Caco-2 (cell line): ENCODE measurements around the gene AP3S1. TPM values are rescaled to one million over a fixed set of nuclear protein-coding genes. Genes with fewer than 3 reads are reported as not detected.

Experiments
- BruUV-seq: library from RNA; stranded (reverse); fragments of 400-500 nt; replicated peaks from 2 replicates; lab custom pipeline; 2021; lab: Mats Ljungman, UMichigan
- CTCF ChIA-PET: fragments of 300-600 bp; sonication (Branson Sonifier 250); formaldehyde crosslinking; loops from one replicate; lab custom pipeline; 2022; ENCODE audit warnings: antibody characterized with exemption; lab: Charles Lee
- POLR2A ChIA-PET: fragments of 300-600 bp; sonication (Branson Sonifier 250); formaldehyde crosslinking; loops from one replicate; lab custom pipeline; 2022; ENCODE audit warnings: antibody characterized with exemption; lab: Charles Lee
- DNase-seq, 2 experiments: peaks; one replicate each; pipeline versions ENCODE4 v3.0.0 to v3.0.0-alpha.2; 2020 to 2022
- H3K27me3 ChIP-seq: replicated peaks from 2 replicates; pipeline ENCODE4 v1.6.0; 2011; ENCODE audit warnings: low read length; ENCODE audit not compliant: control insufficient read depth, insufficient read depth
- H3K36me3 ChIP-seq: 2 replicates; pipeline ENCODE4 v1.5.1; 2011; ENCODE audit warnings: low read length; ENCODE audit not compliant: control insufficient read depth, insufficient read depth
- H3K4me1 ChIP-seq: fragments of 250-450 bp; sonication (Bioruptor Pico); 2 replicates; pipeline ENCODE4 v1.5.1; 2020; ENCODE audit warnings: mild to moderate bottlenecking
- H3K4me3 ChIP-seq: 2 replicates; pipeline ENCODE4 v1.5.1; 2011; ENCODE audit warnings: low read depth, mild to moderate bottlenecking, control low read depth, low read length
- H3K9me3 ChIP-seq: fragments of 250-450 bp; sonication (Bioruptor Pico); 2 replicates; pipeline ENCODE4 v1.5.1; 2020; ENCODE audit warnings: mild to moderate bottlenecking, moderate library complexity
- H3K27ac Mint-ChIP-seq: one replicate; pipeline ENCODE4 v1.8.0; 2022; ENCODE audit warnings: mixed read lengths; ENCODE audit not compliant: unreplicated experiment
- H3K27me3 Mint-ChIP-seq: one replicate; pipeline ENCODE4 v1.8.0; 2022; ENCODE audit warnings: mixed read lengths; ENCODE audit not compliant: insufficient read depth, unreplicated experiment
- H3K36me3 Mint-ChIP-seq: one replicate; pipeline ENCODE4 v1.8.0; 2022; ENCODE audit warnings: mild to moderate bottlenecking, mixed read lengths; ENCODE audit not compliant: insufficient read depth, unreplicated experiment
- H3K4me1 Mint-ChIP-seq: one replicate; pipeline ENCODE4 v1.8.0; 2022; ENCODE audit warnings: low read depth, mixed read lengths; ENCODE audit not compliant: unreplicated experiment
- H3K4me3 Mint-ChIP-seq: one replicate; pipeline ENCODE4 v1.8.0; 2022; ENCODE audit warnings: mild to moderate bottlenecking, moderate library complexity, mixed read lengths; ENCODE audit not compliant: unreplicated experiment
- H3K9me3 Mint-ChIP-seq: one replicate; pipeline ENCODE4 v1.8.0; 2022; ENCODE audit warnings: mixed read lengths; ENCODE audit not compliant: unreplicated experiment
- intact Hi-C: fragments of 100-400 bp; cut with micrococcal nuclease; formaldehyde crosslinking; loops from one replicate; pipeline ENCODE4 v1.10.0; 2022; ENCODE audit not compliant: unreplicated experiment
- total RNA-seq: library from RNA; stranded (reverse); gene quantifications from 2 replicates; pipeline ENCODE4 v1.2.3, GENCODE V29; 2022
- TF ChIP-seq, protein P1 (sequence below), 2 experiments: fragments of 200-600 bp in 1 of 2; IDR thresholded peaks; 1 replicate in 1 of 2; 2 replicates in 1 of 2; pipeline versions ENCODE4 v1.5.1 to v1.8.0; 2011 to 2022; ENCODE audit warnings: antibody characterized with exemption in 1 of 2, control low read depth in 1 of 2, inconsistent platforms in 1 of 2, low read depth in 1 of 2, low read length in 1 of 2, mild to moderate bottlenecking in 1 of 2, moderate library complexity in 1 of 2; ENCODE audit not compliant: insufficient read depth in 1 of 2, severe bottlenecking in 1 of 2, unreplicated experiment in 1 of 2

AP3S1 gene
- total RNA-seq, 1 experiment from 2014 or later, result 104 TPM

GRCh38 chr5:115944501-115944900 lies 102.8 kb downstream of the AP3S1 start:
- H3K9me3 Mint-ChIP-seq, result no peaks in the 10 kb centered on the region
- no peaks in the 10 kb centered on the region for H3K27me3 Mint-ChIP-seq
- BruUV-seq, result no TSS peak
- H3K4me1 Mint-ChIP-seq, result no peaks in the 10 kb centered on the region
- H3K4me1 ChIP-seq, result no peaks in the 10 kb centered on the region
- no peak overlapping the region for H3K4me3 Mint-ChIP-seq
- TF ChIP-seq, protein P1, sequence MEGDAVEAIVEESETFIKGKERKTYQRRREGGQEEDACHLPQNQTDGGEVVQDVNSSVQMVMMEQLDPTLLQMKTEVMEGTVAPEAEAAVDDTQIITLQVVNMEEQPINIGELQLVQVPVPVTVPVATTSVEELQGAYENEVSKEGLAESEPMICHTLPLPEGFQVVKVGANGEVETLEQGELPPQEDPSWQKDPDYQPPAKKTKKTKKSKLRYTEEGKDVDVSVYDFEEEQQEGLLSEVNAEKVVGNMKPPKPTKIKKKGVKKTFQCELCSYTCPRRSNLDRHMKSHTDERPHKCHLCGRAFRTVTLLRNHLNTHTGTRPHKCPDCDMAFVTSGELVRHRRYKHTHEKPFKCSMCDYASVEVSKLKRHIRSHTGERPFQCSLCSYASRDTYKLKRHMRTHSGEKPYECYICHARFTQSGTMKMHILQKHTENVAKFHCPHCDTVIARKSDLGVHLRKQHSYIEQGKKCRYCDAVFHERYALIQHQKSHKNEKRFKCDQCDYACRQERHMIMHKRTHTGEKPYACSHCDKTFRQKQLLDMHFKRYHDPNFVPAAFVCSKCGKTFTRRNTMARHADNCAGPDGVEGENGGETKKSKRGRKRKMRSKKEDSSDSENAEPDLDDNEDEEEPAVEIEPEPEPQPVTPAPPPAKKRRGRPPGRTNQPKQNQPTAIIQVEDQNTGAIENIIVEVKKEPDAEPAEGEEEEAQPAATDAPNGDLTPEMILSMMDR (IDR thresholded peaks at IDR 0.05; ENCODE audit: insufficient read depth in 1 of 2, low read depth in 1 of 2, low read length in 1 of 2, severe bottlenecking in 1 of 2, unreplicated experiment in 1 of 2), result no peak
- CTCF ChIA-PET, result no interaction called here
- intact Hi-C loops, result no loop called here
- POLR2A ChIA-PET, result no interaction called here
- no peaks in the 10 kb centered on the region for H3K9me3 ChIP-seq
- H3K27me3 ChIP-seq, result no peaks in the 10 kb centered on the region
- no peak overlapping the region for H3K4me3 ChIP-seq
- DNase-seq, result no peak
- no peak overlapping the region for H3K27ac Mint-ChIP-seq
- H3K36me3 ChIP-seq, result no peaks in the 10 kb centered on the region
- no peaks in the 10 kb centered on the region for H3K36me3 Mint-ChIP-seq

DNA sequence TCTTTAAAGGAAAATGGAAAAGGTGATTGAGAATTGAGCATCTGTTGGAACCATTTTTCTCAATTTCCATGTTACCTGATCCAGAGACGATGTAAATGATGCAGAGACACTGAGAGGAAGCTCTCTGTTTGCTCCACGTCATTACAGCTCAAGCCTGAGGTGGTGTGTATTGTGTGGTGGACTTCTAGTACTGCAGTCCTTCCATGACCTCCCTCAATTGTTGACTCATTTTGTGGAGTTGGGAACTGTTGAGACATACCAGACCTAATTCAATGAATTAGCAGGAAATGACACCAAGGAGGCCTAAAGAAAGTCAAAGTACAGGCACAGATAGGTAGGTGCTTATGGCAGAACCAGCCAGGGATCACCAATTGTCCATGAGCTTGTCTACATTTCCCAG lies 104.9 kb downstream of the AP3S1 start:
- no peaks in the 10 kb centered on the region for H3K27me3 Mint-ChIP-seq
- DNase-seq, result no peak

DNA sequence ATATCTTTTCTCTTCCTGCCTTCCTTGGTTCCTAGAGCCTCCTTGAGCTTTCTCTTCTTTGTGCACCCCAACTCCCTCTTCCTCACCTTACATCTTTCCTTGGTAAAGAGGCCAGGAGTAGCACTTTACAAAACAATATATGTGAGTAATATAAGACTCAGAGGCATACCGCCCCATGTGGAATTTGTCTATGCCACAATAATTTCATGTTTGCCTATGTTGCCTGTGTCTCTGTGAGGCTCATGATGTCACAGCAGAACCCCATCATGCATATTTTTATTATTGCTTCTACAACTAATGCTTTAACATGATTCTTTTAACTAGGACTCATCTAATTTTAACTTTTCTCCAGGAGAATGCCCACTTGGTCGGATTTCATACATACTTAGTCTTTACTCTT lies 105.5 kb downstream of the AP3S1 start:
- ChIA-PET POLR2A (no interaction called here), CTCF (no interaction called here)
- no peaks in the 10 kb centered on the region for H3K9me3 Mint-ChIP-seq
- BruUV-seq, result no TSS peak
- H3K36me3 Mint-ChIP-seq, result no peaks in the 10 kb centered on the region
- no peak for DNase-seq
- no peak overlapping the region for H3K27ac Mint-ChIP-seq
- no peaks in the 10 kb centered on the region for H3K36me3 ChIP-seq
- H3K4me3 ChIP-seq, result no peak overlapping the region
- H3K4me1 ChIP-seq, result no peaks in the 10 kb centered on the region
- intact Hi-C loops, result no loop called here
- H3K27me3 ChIP-seq, result no peaks in the 10 kb centered on the region
- H3K27me3 Mint-ChIP-seq, result no peaks in the 10 kb centered on the region
- H3K4me1 Mint-ChIP-seq, result no peaks in the 10 kb centered on the region
- no peak overlapping the region for H3K4me3 Mint-ChIP-seq
- TF ChIP-seq, protein P1 (IDR thresholded peaks at IDR 0.05; ENCODE audit: insufficient read depth in 1 of 2, low read depth in 1 of 2, low read length in 1 of 2, severe bottlenecking in 1 of 2, unreplicated experiment in 1 of 2), result no peak
- no peaks in the 10 kb centered on the region for H3K9me3 ChIP-seq

More for the DNA sequence above, 104.9 kb downstream of the AP3S1 start:
- Mint-ChIP-seq H3K9me3 (no peaks in the 10 kb centered on the region), H3K36me3 (no peaks in the 10 kb centered on the region), H3K4me1 (no peaks in the 10 kb centered on the region), H3K27ac (no peak overlapping the region), H3K4me3 (no peak overlapping the region)
- no peak overlapping the region for H3K4me3 ChIP-seq
- no peaks in the 10 kb centered on the region for H3K27me3 ChIP-seq
- POLR2A ChIA-PET, result no interaction called here
- intact Hi-C loops, result no loop called here
- H3K36me3 ChIP-seq, result no peaks in the 10 kb centered on the region
- TF ChIP-seq, protein P1 (IDR thresholded peaks at IDR 0.05; ENCODE audit: insufficient read depth in 1 of 2, low read depth in 1 of 2, low read length in 1 of 2, severe bottlenecking in 1 of 2, unreplicated experiment in 1 of 2), result no peak
- no peaks in the 10 kb centered on the region for H3K9me3 ChIP-seq
- CTCF ChIA-PET, result no interaction called here
- no peaks in the 10 kb centered on the region for H3K4me1 ChIP-seq
- BruUV-seq, result no TSS peak
